ENCODE data around the gene PRSS36.

The PRSS36 gene

DNA sequence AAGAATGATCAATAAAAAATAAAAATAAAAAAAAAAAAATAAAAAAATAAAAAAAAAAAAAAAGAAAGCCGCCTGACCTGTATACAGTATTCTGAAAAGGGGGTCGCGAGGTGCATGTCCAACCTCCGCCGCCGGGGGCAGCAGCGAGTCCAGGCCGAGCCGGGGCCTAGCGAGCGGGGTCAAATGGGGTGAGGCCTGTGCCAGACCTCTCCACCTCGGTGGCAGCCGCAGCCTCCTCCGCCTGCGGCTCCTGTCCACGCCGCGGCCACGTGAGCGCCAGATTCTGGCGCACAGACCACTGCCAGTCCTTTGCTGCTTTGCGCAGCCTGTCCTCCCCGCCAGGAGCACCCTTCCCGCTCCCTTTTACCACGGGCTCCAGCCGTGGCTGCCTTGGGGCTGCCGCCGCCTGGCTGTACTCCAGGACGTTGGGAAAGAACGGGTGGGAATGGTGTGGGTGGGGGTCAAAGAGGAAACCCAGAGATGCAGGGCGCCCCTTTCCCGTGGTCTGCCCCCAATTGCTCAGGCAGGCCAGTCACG, 44.1 kb downstream of the PRSS36 start (continued):
- TF ChIP-seq ZSCAN5A (tag by site-specific recombination; IDR thresholded peaks at IDR 0.05) (0 out of 2 replicates have a peak, but pooled peaks have one; percentile 37), ZNF18 (tag by site-specific recombination; IDR thresholded peaks at IDR 0.05) (no peak), ZNF791 (tag by site-specific recombination; IDR thresholded peaks at IDR 0.05) (no peak), ZNF133 (tag by site-specific recombination; IDR thresholded peaks at IDR 0.05) (no peak), ZNF701 (tag by site-specific recombination; IDR thresholded peaks at IDR 0.05) (no peak), ZNF561 (tag by site-specific recombination; IDR thresholded peaks at IDR 0.05; ENCODE audit: borderline replicate concordance) (no peak), ZBTB8A (tag by site-specific recombination; IDR thresholded peaks at IDR 0.05) (peak; percentile 76), ZNF146 (tag by site-specific recombination; IDR thresholded peaks at IDR 0.05) (no peak), ZEB2 (tag by site-specific recombination; IDR thresholded peaks at IDR 0.05) (peak; percentile 61; the same call in 1 of the 2 replicates), ZNF529 (tag by site-specific recombination; IDR thresholded peaks at IDR 0.05; ENCODE audit: insufficient replicate concordance) (no peak), ZFHX2 (tag by site-specific recombination; conservative IDR thresholded peaks at IDR 0.05) (0 out of 2 replicates have a peak, but pooled peaks have one; percentile 25), ZNF324 (tag by site-specific recombination; IDR thresholded peaks at IDR 0.05) (0 out of 2 replicates have a peak, but pooled peaks have one; percentile 67), KLF1 (tag by site-specific recombination; IDR thresholded peaks at IDR 0.05) (peak; percentile 27; the same call in 1 of the 2 replicates), SCRT1 (tag by site-specific recombination; IDR thresholded peaks at IDR 0.05; ENCODE audit: borderline replicate concordance) (no peak), ZNF214 (tag by site-specific recombination; IDR thresholded peaks at IDR 0.05; ENCODE audit: borderline replicate concordance) (no peak), MYNN (tag by site-specific recombination; IDR thresholded peaks at IDR 0.05; ENCODE audit: borderline replicate concordance) (no peak), ZNF394 (tag by site-specific recombination; IDR thresholded peaks at IDR 0.05; ENCODE audit: borderline replicate concordance) (0 out of 2 replicates have a peak, but pooled peaks have one; percentile 25), ZBTB49 (tag by site-specific recombination; IDR thresholded peaks at IDR 0.05; ENCODE audit: low read depth) (no peak), ZNF311 (tag by site-specific recombination; IDR thresholded peaks at IDR 0.05; ENCODE audit: borderline replicate concordance) (no peak), ZNF155 (tag by site-specific recombination; IDR thresholded peaks at IDR 0.05) (no peak), AEBP2 (tag by site-specific recombination; IDR thresholded peaks at IDR 0.05; ENCODE audit: borderline replicate concordance) (no peak)
- TF ChIP-seq, protein P1, sequence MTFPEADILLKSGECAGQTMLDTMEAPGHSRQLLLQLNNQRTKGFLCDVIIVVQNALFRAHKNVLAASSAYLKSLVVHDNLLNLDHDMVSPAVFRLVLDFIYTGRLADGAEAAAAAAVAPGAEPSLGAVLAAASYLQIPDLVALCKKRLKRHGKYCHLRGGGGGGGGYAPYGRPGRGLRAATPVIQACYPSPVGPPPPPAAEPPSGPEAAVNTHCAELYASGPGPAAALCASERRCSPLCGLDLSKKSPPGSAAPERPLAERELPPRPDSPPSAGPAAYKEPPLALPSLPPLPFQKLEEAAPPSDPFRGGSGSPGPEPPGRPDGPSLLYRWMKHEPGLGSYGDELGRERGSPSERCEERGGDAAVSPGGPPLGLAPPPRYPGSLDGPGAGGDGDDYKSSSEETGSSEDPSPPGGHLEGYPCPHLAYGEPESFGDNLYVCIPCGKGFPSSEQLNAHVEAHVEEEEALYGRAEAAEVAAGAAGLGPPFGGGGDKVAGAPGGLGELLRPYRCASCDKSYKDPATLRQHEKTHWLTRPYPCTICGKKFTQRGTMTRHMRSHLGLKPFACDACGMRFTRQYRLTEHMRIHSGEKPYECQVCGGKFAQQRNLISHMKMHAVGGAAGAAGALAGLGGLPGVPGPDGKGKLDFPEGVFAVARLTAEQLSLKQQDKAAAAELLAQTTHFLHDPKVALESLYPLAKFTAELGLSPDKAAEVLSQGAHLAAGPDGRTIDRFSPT (tag by site-specific recombination; IDR thresholded peaks at IDR 0.05), result no peak
- TF ChIP-seq, protein P2, sequence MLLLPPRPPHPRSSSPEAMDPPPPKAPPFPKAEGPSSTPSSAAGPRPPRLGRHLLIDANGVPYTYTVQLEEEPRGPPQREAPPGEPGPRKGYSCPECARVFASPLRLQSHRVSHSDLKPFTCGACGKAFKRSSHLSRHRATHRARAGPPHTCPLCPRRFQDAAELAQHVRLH (tag by site-specific recombination; IDR thresholded peaks at IDR 0.05), result no peak
- TF ChIP-seq, protein P3, sequence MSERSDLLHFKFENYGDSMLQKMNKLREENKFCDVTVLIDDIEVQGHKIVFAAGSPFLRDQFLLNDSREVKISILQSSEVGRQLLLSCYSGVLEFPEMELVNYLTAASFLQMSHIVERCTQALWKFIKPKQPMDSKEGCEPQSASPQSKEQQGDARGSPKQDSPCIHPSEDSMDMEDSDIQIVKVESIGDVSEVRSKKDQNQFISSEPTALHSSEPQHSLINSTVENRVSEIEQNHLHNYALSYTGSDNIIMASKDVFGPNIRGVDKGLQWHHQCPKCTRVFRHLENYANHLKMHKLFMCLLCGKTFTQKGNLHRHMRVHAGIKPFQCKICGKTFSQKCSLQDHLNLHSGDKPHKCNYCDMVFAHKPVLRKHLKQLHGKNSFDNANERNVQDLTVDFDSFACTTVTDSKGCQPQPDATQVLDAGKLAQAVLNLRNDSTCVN (tag by site-specific recombination; optimal IDR thresholded peaks at IDR 0.05), result peak; percentile 50
- TF ChIP-seq, protein P4, sequence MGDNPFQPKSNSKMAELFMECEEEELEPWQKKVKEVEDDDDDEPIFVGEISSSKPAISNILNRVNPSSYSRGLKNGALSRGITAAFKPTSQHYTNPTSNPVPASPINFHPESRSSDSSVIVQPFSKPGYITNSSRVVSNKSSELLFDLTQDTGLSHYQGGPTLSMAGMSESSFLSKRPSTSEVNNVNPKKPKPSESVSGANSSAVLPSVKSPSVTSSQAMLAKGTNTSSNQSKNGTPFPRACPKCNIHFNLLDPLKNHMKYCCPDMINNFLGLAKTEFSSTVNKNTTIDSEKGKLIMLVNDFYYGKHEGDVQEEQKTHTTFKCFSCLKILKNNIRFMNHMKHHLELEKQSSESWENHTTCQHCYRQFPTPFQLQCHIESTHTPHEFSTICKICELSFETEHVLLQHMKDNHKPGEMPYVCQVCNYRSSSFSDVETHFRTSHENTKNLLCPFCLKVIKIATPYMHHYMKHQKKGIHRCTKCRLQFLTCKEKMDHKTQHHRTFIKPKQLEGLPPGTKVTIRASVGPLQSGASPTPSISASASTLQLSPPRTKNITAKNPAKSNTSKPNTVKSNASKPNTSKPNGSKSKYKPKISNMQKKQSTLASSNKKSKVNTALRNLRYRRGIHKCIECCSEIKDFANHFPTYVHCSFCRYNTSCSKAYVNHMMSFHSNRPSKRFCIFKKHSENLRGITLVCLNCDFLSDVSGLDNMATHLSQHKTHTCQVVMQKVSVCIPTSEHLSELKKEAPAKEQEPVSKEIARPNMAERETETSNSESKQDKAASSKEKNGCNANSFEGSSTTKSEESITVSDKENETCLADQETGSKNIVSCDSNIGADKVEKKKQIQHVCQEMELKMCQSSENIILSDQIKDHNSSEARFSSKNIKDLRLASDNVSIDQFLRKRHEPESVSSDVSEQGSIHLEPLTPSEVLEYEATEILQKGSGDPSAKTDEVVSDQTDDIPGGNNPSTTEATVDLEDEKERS (tag by site-specific recombination; IDR thresholded peaks at IDR 0.05), result no peak
